HepG2 (cell line): ENCODE data around the gene SMURF1.

ENCODE experiments used
- GABPA ChIP-seq, 2 experiments: IDR thresholded peaks; 2 replicates each; pipeline ENCODE4 v1.6.1; 2011 to 2016; ENCODE audit warnings: low read depth in 2 of 2, low read length in 1 of 2, missing biosample characterization in 1 of 2, missing genetic modification characterization in 1 of 2
- HDAC2 ChIP-seq: sonication (generic); formaldehyde crosslinking; IDR thresholded peaks from 2 replicates; pipeline ENCODE4 v1.4.0; 2020; ENCODE audit warnings: missing genetic modification reagents
- POLR2AphosphoS5 ChIP-seq: IDR thresholded peaks from 2 replicates; pipeline ENCODE4 v1.6.1; 2012; ENCODE audit warnings: low read depth, low read length
- ZBTB34 ChIP-seq: sonication (generic); formaldehyde crosslinking; IDR thresholded peaks from 2 replicates; pipeline ENCODE4 v1.8.0; 2022; ENCODE audit warnings: mild to moderate bottlenecking, missing genetic modification reagents

DNA sequence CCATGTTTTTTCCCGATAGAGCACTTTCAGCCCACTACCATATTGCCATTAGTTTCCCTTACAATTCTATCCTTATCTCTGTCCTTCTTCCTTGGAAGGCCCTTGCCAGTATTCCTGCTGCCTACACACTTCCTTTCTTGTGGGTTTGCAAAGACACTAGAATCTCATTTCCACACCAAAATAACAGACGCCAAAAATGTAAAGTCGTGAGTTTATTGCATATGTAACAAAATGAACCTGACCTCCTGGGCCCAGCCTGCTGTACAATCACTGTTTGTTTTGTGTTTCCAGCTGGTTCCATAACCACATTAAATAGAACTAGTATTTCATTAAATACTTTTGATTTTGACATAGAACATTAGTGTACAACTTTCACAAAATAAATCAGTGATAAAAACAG lies 116.7 kb downstream of the SMURF1 start:
- TF ChIP-seq HDAC2 = no peak
- TF ChIP-seq GABPA (IDR thresholded peaks at IDR 0.05; ENCODE audit: low read depth, low read length) = no peak
- TF ChIP-seq GABPA (CRISPR knock-in tag; IDR thresholded peaks at IDR 0.05; ENCODE audit: low read depth) = no peak
- no peak for TF ChIP-seq ZBTB34 (CRISPR knock-in tag)
- TF ChIP-seq POLR2AphosphoS5 = no peak
